HFFc6 (cell line): ENCODE measurements around the gene MDN1. TPM values are rescaled to one million over a fixed set of nuclear protein-coding genes. Genes with fewer than 3 reads are reported as not detected.

Source experiments
- DNase-seq: peaks from one replicate; pipeline ENCODE4 v3.0.0-alpha.2; 2018
- H3K27ac Mint-ChIP-seq: 2 replicates; pipeline ENCODE4 v1.8.0; 2020; ENCODE audit warnings: mild to moderate bottlenecking, mixed read lengths
- H3K27me3 Mint-ChIP-seq: 2 replicates; pipeline ENCODE4 v1.8.0; 2021; ENCODE audit warnings: mild to moderate bottlenecking, moderate library complexity, mixed read lengths; ENCODE audit not compliant: insufficient read depth
- H3K36me3 Mint-ChIP-seq: 2 replicates; pipeline ENCODE4 v1.8.0; 2021; ENCODE audit warnings: low read depth, mixed read lengths
- H3K4me1 Mint-ChIP-seq: 2 replicates; pipeline ENCODE4 v1.8.0; 2020; ENCODE audit warnings: low read depth, mixed read lengths
- H3K4me3 Mint-ChIP-seq: 2 replicates; pipeline ENCODE4 v1.8.0; 2020; ENCODE audit warnings: mild to moderate bottlenecking, moderate library complexity, mixed read lengths
- H3K9me3 Mint-ChIP-seq: 2 replicates; pipeline ENCODE4 v1.8.0; 2020; ENCODE audit warnings: mild to moderate bottlenecking, mixed read lengths
- CTCF ChIP-seq: fragments of 200-600 bp; sonication (generic); IDR thresholded peaks from 2 replicates; pipeline ENCODE4 v1.5.0; 2021; ENCODE audit warnings: antibody characterized with exemption, mild to moderate bottlenecking
- total RNA-seq, 6 experiments: library from RNA; stranded (reverse); fragmentation: NEBNext Ultra II Directional; extraction: Animal tissue kit (Norgen Biotek cat#: 25700); gene quantifications; 2 replicates in 1 of 6; 3 replicates in 5 of 6; pipeline ENCODE4 v1.2.3, GENCODE V29; 2021

Gene MDN1
- total RNA-seq, 6 experiments from 2014 or later: 17.4 to 25.4 (median 18.4) TPM

GRCh38 chr6:89707766-89708165 is 111.8 kb downstream of the MDN1 start:
- H3K27ac Mint-ChIP-seq: no peak overlapping the region
- H3K27me3 Mint-ChIP-seq: no peaks in the 10 kb centered on the region
- no peak for DNase-seq
- peaks cover 7% of the 10 kb centered on the region; the same call in 1 of the 2 replicates for H3K4me1 Mint-ChIP-seq
- peaks cover 14% of the 10 kb centered on the region for H3K36me3 Mint-ChIP-seq
- H3K9me3 Mint-ChIP-seq: no peaks in the 10 kb centered on the region
- H3K4me3 Mint-ChIP-seq: no peak overlapping the region
- TF ChIP-seq CTCF: no peak

GRCh38 chr6:89706121-89706520 is 113.5 kb downstream of the MDN1 start:
- H3K4me1 Mint-ChIP-seq: peaks cover 7% of the 10 kb centered on the region; the same call in 1 of the 2 replicates
- H3K36me3 Mint-ChIP-seq: peaks cover 20% of the 10 kb centered on the region
- no peak overlapping the region for H3K27ac Mint-ChIP-seq
- no peak for TF ChIP-seq CTCF
- no peaks in the 10 kb centered on the region for H3K27me3 Mint-ChIP-seq
- H3K9me3 Mint-ChIP-seq: no peaks in the 10 kb centered on the region
- H3K4me3 Mint-ChIP-seq: no peak overlapping the region
- DNase-seq: no peak

GRCh38 chr6:89703292-89703691 is 116.3 kb downstream of the MDN1 start:
- Mint-ChIP-seq H3K4me3 (no peak overlapping the region), H3K27me3 (no peaks in the 10 kb centered on the region), H3K4me1 (no peaks in the 10 kb centered on the region), H3K36me3 (peaks cover 14% of the 10 kb centered on the region), H3K27ac (no peak overlapping the region), H3K9me3 (no peaks in the 10 kb centered on the region)
- TF ChIP-seq CTCF: no peak
- DNase-seq: no peak

- Mint-ChIP-seq H3K9me3 (no peaks in the 10 kb centered on the region), H3K4me1 (no peaks in the 10 kb centered on the region), H3K4me3 (no peak overlapping the region), H3K36me3 (peaks cover 6% of the 10 kb centered on the region), H3K27me3 (no peaks in the 10 kb centered on the region), H3K27ac (no peak overlapping the region)
- TF ChIP-seq CTCF: no peak
- no peak for DNase-seq
Observed at GRCh38 chr6:89702349-89702748, 117.2 kb downstream of the MDN1 start.

GRCh38 chr6:89695667-89696066 is 123.9 kb downstream of the MDN1 start:
- H3K27me3 Mint-ChIP-seq: peaks cover 1% of the 10 kb centered on the region; the same call in 1 of the 2 replicates
- no peaks in the 10 kb centered on the region for H3K9me3 Mint-ChIP-seq
- TF ChIP-seq CTCF: no peak
- H3K4me1 Mint-ChIP-seq: no peaks in the 10 kb centered on the region
- DNase-seq: no peak
- no peak overlapping the region for H3K27ac Mint-ChIP-seq
- peaks cover 24% of the 10 kb centered on the region for H3K36me3 Mint-ChIP-seq
- H3K4me3 Mint-ChIP-seq: no peak overlapping the region

- DNase-seq: no peak
Observed at GRCh38 chr6:89694428-89694827, 125.2 kb downstream of the MDN1 start.

More at GRCh38 chr6:89694428-89694827, 125.2 kb downstream of the MDN1 start:
- Mint-ChIP-seq H3K4me1 (no peaks in the 10 kb centered on the region), H3K4me3 (no peak overlapping the region), H3K9me3 (no peaks in the 10 kb centered on the region), H3K36me3 (peaks cover 24% of the 10 kb centered on the region), H3K27me3 (peaks cover 1% of the 10 kb centered on the region; the same call in 1 of the 2 replicates), H3K27ac (no peak overlapping the region)
- no peak for TF ChIP-seq CTCF
